HL-60/S4 treated with phorbol 12-myristate 13-acetate at 8.2 ng/mL for 4 days and 3 days (cell line): Measurements from ENCODE around the gene EXOC3L4.

Experiments used
- in situ Hi-C: fragments of 300-500 bp; cut with MboI; formaldehyde crosslinking; loops from 2 replicates; pipeline ENCODE4 v1.15.0; 2022; ENCODE audit warnings: low sequenced_read_pairs

Gene EXOC3L4

GRCh38 chr14:103089386-103090335, 4.9 kb upstream of the EXOC3L4 start:
- in situ Hi-C loops = loop anchor here (10.0 kb wide), 1 partner anchor 205 kb away; no protein-coding TSS in a partner anchor

DNA sequence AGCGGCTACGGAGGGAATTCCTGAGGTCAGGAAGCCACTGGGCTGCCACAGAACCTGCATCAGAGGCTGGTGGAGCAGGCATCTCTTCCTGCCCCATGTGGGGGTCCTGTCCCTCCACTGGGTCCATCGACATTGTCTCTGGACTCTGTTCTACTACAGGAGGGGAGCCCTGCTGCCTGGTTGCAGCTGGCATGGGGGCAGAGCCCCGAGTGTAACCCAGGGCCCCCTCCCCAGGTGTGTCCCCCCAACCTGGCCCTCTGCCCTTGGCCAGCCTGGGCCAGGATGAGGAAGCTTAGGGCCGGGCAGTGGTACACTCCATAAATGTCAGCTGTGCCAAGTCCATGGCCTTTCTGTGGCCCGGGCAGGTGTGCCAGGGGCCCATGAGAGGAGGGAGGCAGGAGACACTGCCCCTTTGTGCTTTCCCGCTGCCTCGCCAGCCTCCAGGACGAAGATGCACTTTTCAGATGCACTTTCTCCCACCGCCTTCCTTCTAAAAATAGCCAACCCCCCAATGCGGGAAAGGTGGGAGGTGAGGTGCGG, 4.0 kb upstream of the EXOC3L4 start:
- in situ Hi-C loops = no loop called here

GRCh38 chr14:103091041-103091882, 3.3 kb upstream of the EXOC3L4 start:
- in situ Hi-C loops = no loop called here

DNA sequence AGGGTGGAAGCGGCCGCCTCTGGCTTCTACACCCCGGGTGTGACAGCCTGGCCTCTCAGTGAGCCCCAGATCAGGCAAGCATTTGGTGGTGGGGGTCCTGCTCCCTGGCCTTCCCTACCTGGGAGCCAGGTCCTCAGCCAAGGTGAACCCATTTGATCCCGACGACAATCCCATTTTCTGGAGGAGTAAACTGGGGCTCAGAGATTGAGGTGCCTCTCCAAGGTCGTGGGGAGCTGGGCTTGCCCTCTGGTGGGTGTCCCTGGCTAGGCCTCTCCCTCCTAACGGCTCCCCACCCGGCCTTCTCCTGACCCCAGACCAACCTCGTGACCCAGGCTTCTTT, 2.7 kb upstream of the EXOC3L4 start:
- in situ Hi-C loops = no loop called here

DNA sequence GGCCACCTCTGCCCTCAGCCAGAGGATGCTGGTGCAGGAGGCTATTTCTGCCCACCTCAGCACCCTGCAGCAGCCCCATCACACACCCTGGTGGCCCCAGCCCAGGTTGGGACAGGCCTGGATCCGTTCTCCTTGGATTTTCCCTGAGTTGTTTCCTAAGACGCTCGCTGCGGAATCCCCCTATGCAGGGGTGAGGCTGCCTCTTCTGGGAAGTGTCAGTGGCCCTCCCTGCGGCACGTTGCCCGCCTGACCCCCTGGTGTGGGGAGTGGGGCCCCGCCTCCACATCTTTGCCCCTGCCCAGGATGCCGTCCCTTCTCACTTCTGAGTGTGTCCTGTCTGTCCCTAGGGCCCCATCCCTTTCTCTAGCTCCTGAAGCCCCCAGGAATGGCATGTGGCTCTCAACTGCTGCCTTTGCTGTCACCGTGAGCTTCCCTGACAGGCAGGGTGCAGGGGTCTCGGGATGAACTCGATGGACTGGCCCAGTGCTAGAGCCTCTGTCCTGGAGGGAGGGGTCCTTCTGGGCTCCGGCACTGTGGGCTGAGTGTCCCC, 594 bp upstream of the EXOC3L4 start:
- in situ Hi-C loops = no loop called here

GRCh38 chr14:103095210-103095778, 769 bp downstream of the EXOC3L4 start:
- in situ Hi-C loops = no loop called here

DNA sequence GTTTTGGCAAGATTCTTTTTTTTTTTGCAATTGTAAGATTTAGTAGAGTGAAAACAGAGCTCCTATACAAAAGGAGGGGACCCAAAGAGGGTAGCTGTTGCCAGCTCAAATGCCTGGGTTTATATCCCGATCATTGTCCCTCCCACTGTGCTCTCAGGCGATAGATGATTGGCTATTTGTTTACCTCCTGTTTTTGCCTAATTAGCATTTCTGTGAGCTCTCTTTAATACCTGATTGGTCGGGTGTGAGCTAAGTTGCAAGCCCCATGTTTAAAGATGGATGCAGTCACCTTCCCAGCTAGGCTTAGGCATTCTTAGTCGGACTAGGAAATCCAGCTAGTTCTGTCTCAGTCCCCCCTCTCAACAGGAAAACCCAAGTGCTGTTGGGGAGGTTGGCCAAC, 1.9 kb downstream of the EXOC3L4 start:
- in situ Hi-C loops = no loop called here

GRCh38 chr14:103097244-103097993, 2.9 kb downstream of the EXOC3L4 start:
- in situ Hi-C loops = no loop called here

DNA sequence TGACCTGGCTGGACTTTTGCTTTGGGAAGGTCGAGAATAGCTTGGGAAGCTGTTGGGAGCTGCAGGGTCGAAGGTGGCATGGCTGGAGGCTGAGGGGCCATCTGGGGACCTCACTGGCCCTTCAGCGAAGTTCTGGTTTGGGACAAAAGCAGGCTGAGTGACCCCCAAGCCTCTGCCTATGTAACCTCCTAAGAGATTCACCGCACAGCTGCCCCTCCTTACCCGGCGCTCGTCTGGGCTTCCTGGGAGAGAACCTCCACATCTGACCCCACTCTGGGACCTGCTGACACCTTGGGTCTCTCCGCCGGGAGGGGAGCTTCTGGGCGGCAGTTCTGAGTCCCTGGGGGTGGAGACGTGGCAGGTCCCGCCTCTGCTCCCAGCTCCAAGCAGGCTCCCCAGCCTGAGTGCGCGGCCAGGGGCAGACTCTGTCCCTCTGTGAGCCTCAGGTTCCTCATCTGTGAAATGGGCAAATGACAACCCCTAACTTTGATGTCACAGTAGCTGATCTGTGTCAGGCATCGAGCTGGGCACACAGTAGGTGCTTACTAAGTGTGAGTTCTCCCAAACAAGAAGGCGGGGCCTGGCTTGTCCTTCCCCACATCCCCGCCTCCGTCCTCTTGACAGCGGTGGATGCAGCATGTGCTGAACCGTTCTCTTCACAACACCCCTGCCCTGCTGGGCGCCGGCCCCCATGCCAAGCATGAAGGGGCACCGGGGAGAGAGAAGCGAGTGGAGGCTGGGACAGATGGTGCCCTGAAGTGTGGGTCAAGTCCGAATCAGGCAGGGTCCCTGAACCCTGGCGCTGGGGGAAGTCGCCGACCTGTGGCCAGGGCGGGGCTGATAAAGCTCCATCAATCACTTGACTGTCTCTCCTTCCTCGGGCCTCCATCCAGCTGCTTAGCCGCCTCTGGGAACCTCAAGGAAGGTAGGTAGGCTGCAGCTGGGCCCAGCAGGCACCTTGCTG, 3.8 kb downstream of the EXOC3L4 start:
- in situ Hi-C loops = no loop called here

- in situ Hi-C loops = no loop called here
Measured at GRCh38 chr14:103099081-103099732, 4.7 kb downstream of the EXOC3L4 start.

DNA sequence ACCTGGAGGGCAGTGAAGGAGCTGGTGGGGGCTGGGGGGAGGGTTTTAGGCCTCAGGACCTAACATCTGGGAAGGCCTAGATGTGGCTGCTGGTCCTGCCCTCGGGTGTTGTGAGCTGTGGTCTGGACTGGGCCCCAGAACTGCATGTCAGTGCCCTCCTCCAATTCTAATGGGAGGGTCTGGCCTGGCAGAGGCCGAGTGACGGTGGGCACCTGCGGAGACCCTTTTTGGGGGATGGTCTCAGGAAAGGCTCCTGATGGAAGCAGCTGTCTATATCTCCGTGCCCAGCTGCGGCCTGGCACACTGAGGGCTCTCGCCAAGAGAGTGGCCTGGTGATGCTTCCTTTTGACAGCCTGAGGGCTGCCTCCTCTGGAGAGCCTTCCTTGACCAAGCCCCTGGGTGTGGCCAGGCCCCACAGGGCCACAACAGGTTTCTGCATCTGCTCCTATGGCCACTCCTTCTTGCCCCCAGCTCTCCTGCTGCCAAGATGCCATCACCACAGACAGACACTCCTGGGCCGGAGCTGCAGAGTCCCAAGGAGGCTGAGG, 5.3 kb downstream of the EXOC3L4 start:
- in situ Hi-C loops = no loop called here

DNA sequence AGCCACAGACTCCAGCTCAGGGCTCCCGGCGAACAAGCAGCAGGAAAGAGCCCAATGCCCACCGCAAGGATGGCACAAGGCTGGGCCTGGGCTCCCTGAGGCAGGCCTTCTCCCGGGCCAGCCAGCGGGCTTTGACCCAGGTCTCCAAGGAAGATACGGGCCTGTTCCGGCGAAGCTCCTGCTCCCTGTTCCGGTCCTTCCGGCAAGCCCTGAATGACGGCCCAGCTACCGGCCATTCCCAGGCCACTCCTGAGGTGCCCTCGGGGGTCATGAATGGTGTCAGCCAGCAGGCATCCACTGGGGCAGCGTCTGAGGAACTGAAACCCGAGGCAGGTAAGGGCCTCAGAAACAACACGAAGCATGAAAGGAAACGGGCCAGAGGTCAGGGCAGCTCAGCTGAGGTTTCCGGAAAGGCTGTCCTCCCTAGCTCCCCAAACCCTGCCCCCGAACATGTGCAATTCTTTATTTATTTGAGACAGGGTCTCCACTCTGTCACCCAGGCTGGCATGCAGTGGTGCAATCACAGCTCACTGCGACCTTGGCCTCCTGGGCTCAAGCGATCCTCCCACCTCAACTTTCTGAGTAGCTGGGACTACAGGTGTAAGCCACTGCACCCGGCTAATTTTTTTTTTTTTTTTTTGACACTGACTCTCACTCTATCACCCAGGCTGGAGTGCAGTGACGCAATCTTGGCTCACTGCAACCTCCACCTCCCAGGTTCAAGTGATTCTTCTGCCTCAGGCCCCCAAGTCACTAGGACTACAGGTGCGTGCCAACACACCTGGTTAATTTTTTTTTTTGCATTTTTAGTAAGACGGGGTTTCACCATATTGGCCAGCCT, 6.0 kb downstream of the EXOC3L4 start:
- in situ Hi-C loops = no loop called here

- in situ Hi-C loops = no loop called here
Measured at GRCh38 chr14:103101257-103101962, 6.9 kb downstream of the EXOC3L4 start.

DNA sequence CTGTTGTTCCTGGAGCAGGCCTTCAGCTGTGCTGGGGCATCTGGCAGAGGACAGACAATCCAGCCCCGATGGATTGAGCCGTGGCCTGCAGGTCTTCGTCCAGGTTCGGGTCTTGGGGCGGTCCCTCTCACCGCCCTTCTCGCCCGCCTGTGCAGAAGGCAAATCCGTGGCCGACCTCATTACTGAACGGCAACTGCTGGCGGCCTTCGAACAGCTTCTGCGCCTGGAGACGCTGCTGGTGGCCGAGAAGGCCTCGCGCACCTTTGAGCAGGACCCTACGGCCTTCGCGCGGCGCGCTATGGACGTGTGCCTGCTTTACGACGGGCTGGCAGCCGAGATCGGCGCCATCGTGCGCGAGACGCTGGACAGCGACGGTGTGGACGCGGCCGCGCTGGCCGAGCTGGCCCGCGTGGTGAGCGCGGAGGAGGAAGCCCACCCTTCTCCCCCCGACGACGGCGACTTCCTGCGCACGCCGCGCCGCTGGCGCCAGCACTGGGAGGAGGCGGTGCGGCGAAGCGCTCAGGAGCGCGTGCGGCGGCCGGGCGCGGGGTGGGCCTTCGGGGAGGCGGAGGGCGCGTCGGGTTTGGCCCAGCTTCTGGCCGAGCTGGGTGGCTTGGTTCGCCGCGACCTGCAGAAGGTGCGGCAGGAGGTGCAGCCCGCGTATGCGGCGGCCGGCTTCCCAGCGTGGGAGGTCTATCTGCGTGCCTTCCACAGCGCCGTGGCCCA, 7.6 kb downstream of the EXOC3L4 start:
- in situ Hi-C loops = no loop called here

GRCh38 chr14:103102689-103103260, 8.2 kb downstream of the EXOC3L4 start:
- in situ Hi-C loops = no loop called here
